ENCODE measurements around the gene ATN1.
A peak's percentile ranks its signal among the peaks of the same experiment; 100 is the strongest.

Gene ATN1

DNA sequence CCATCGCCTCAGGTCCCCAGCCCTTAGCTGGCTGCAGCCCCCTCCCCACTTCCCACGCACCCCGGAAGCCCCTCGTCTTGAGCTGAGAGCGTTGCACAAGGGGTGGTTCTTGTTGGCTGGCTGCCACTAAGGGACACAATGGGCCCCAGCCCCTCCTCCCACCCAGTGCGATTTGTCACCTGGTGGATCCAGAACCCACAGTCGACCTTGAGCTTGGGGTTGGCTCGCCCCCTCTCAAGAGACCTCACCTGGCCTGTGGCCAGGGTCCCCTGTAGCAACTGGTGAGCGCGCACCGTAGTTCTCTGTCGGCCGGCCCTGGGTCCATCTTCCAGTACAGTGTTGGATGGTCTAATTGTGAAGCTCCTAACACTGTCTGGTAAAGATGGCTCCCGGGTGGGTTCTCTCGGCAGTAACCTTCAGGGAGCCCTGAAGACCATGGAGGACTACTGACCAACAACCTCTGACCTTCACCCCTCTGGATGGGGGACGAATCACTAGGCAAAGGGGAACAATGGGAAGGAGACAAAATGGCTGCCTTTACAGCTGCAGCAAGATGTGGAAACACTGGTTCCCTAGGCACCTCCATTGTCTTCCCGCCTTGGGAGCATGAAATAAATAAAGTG, 36.1 kb downstream of the ATN1 start:
- H3K36me3 ChIP-seq (ENCODE audit: control insufficient read depth, low read length): peaks cover 50% of the 10 kb centered on the region
- H3F3A ChIP-seq (ENCODE audit: control insufficient read depth, insufficient read depth): peaks cover 34% of the 10 kb centered on the region

GRCh38 chr12:6964605-6965025, 36.9 kb downstream of the ATN1 start:
- Histone ChIP-seq H3K27me3 (ENCODE audit: control insufficient read depth, low read length) (peaks cover 30% of the 10 kb centered on the region), H3K9me3 (ENCODE audit: control insufficient read depth, insufficient read depth, low read length) (no peaks in the 10 kb centered on the region), H4K20me1 (ENCODE audit: control insufficient read depth, insufficient read depth, low read depth, low read length) (peaks cover 16% of the 10 kb centered on the region), H3K79me2 (ENCODE audit: control insufficient read depth, low read length) (peaks cover 20% of the 10 kb centered on the region), H3K4me2 (ENCODE audit: low read length) (0 out of 2 replicates have a peak overlapping the region, but pooled peaks have one; percentile 5), H3K36me3 (ENCODE audit: control insufficient read depth, low read length) (peaks cover 55% of the 10 kb centered on the region), H3K4me1 (ENCODE audit: control insufficient read depth, low read length) (peaks cover 57% of the 10 kb centered on the region), H3K4me3 (ENCODE audit: low read length) (no peak overlapping the region), H3K9me2 (replicated peaks; ENCODE audit: control insufficient read depth, low read length) (no peaks in the 10 kb centered on the region), H3K27ac (ENCODE audit: low read depth, low read length) (no peak overlapping the region), H3F3A (ENCODE audit: control insufficient read depth, insufficient read depth) (peaks cover 39% of the 10 kb centered on the region)
- TF ChIP-seq, protein P1, sequence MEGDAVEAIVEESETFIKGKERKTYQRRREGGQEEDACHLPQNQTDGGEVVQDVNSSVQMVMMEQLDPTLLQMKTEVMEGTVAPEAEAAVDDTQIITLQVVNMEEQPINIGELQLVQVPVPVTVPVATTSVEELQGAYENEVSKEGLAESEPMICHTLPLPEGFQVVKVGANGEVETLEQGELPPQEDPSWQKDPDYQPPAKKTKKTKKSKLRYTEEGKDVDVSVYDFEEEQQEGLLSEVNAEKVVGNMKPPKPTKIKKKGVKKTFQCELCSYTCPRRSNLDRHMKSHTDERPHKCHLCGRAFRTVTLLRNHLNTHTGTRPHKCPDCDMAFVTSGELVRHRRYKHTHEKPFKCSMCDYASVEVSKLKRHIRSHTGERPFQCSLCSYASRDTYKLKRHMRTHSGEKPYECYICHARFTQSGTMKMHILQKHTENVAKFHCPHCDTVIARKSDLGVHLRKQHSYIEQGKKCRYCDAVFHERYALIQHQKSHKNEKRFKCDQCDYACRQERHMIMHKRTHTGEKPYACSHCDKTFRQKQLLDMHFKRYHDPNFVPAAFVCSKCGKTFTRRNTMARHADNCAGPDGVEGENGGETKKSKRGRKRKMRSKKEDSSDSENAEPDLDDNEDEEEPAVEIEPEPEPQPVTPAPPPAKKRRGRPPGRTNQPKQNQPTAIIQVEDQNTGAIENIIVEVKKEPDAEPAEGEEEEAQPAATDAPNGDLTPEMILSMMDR (IDR thresholded peaks at IDR 0.05; ENCODE audit: low read depth, low read length, poor library complexity, severe bottlenecking): no peak
- TF ChIP-seq EZH2phosphoT487 (IDR thresholded peaks at IDR 0.05; ENCODE audit: borderline replicate concordance, low read length): no peak

More for the DNA sequence above, 36.1 kb downstream of the ATN1 start:
- TF ChIP-seq EZH2phosphoT487 (IDR thresholded peaks at IDR 0.05; ENCODE audit: borderline replicate concordance, low read length): no peak
- no peak overlapping the region for H3K4me3 ChIP-seq (ENCODE audit: low read length)
- H3K79me2 ChIP-seq (ENCODE audit: control insufficient read depth, low read length): peaks cover 12% of the 10 kb centered on the region
- peaks cover 34% of the 10 kb centered on the region for H3K27me3 ChIP-seq (ENCODE audit: control insufficient read depth, low read length)
- peaks cover 12% of the 10 kb centered on the region for H4K20me1 ChIP-seq (ENCODE audit: control insufficient read depth, insufficient read depth, low read depth, low read length)
- no peaks in the 10 kb centered on the region for H3K9me2 ChIP-seq (replicated peaks; ENCODE audit: control insufficient read depth, low read length)
- H3K4me2 ChIP-seq (ENCODE audit: low read length): no peak overlapping the region
- H3K9me3 ChIP-seq (ENCODE audit: control insufficient read depth, insufficient read depth, low read length): no peaks in the 10 kb centered on the region
- H3K4me1 ChIP-seq (ENCODE audit: control insufficient read depth, low read length): peaks cover 58% of the 10 kb centered on the region
- H3K27ac ChIP-seq (ENCODE audit: low read depth, low read length): no peak overlapping the region

DNA sequence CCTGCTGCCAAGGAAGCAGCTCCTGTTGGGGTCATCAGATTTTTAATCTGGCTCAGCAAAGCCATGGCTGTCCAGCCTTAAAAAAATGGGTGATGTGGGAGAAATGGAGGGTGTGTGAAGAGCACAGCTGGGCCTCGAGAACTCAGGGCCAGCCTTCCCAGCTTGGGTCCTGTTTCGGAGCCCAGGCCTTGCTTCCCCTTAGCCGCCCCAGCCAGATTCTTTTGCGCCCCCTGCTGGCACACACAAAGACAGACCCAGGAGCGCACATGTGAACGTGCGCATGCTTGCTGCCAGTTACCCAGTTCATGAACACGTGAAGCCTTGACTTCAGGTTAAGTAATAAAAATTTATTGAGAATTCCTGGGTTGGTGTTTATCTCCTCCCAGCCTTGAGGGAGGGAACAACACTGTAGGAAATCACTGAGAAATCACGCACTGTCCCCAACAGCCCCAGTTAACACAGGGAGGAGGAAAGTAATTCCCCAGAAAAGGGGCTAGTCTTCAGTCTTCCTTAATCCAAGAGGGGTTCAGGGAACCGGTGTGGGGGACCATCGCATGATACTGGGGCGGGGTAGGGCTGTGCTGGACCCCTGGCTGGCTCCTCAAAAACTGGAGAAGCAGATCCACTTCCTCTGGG, 37.4 kb downstream of the ATN1 start:
- Histone ChIP-seq H3K27ac (ENCODE audit: low read depth, low read length) (no peak overlapping the region), H3K36me3 (ENCODE audit: control insufficient read depth, low read length) (peaks cover 60% of the 10 kb centered on the region), H4K20me1 (ENCODE audit: control insufficient read depth, insufficient read depth, low read depth, low read length) (peaks cover 16% of the 10 kb centered on the region), H3K9me3 (ENCODE audit: control insufficient read depth, insufficient read depth, low read length) (no peaks in the 10 kb centered on the region), H3K4me1 (ENCODE audit: control insufficient read depth, low read length) (peaks cover 51% of the 10 kb centered on the region), H3K9me2 (replicated peaks; ENCODE audit: control insufficient read depth, low read length) (no peaks in the 10 kb centered on the region), H3K4me3 (ENCODE audit: low read length) (no peak overlapping the region), H3K27me3 (ENCODE audit: control insufficient read depth, low read length) (peaks cover 25% of the 10 kb centered on the region), H3K79me2 (ENCODE audit: control insufficient read depth, low read length) (peaks cover 25% of the 10 kb centered on the region), H3F3A (ENCODE audit: control insufficient read depth, insufficient read depth) (peaks cover 39% of the 10 kb centered on the region), H3K4me2 (ENCODE audit: low read length) (0 out of 2 replicates have a peak overlapping the region, but pooled peaks have one; percentile 5)
- TF ChIP-seq, protein P1 (IDR thresholded peaks at IDR 0.05; ENCODE audit: low read depth, low read length, poor library complexity, severe bottlenecking): peak; percentile 95
- TF ChIP-seq EZH2phosphoT487 (IDR thresholded peaks at IDR 0.05; ENCODE audit: borderline replicate concordance, low read length): no peak

- Histone ChIP-seq H3K4me2 (ENCODE audit: low read length) (no peak overlapping the region), H3K4me1 (ENCODE audit: control insufficient read depth, low read length) (peaks cover 46% of the 10 kb centered on the region), H3K27ac (ENCODE audit: low read depth, low read length) (no peak overlapping the region), H3K4me3 (ENCODE audit: low read length) (no peak overlapping the region), H3K27me3 (ENCODE audit: control insufficient read depth, low read length) (peaks cover 19% of the 10 kb centered on the region), H3K9me2 (replicated peaks; ENCODE audit: control insufficient read depth, low read length) (no peaks in the 10 kb centered on the region), H3K79me2 (ENCODE audit: control insufficient read depth, low read length) (peaks cover 29% of the 10 kb centered on the region), H3F3A (ENCODE audit: control insufficient read depth, insufficient read depth) (peaks cover 39% of the 10 kb centered on the region), H3K9me3 (ENCODE audit: control insufficient read depth, insufficient read depth, low read length) (no peaks in the 10 kb centered on the region), H4K20me1 (ENCODE audit: control insufficient read depth, insufficient read depth, low read depth, low read length) (peaks cover 16% of the 10 kb centered on the region), H3K36me3 (ENCODE audit: control insufficient read depth, low read length) (peaks cover 62% of the 10 kb centered on the region)
- TF ChIP-seq, protein P1 (IDR thresholded peaks at IDR 0.05; ENCODE audit: low read depth, low read length, poor library complexity, severe bottlenecking): no peak
- TF ChIP-seq EZH2phosphoT487 (IDR thresholded peaks at IDR 0.05; ENCODE audit: borderline replicate concordance, low read length): no peak
Measured at GRCh38 chr12:6965714-6966113, 38.0 kb downstream of the ATN1 start.

Measured in DOHH2 (cell line).